HG03558 (cell line): ENCODE results near the gene RAB11B.
"Not testable (repeated sequence)": the region's sequence is repeated elsewhere in the genome, so short reads cannot be mapped to it uniquely, and the experiment has no call there.

Experiments used
- ATAC-seq: cut with Tn5 transposase; IDR thresholded peaks from one replicate; pipeline ENCODE4 v1.9.1; 2021; ENCODE audit warnings: moderate number of reproducible peaks; ENCODE audit not compliant: unreplicated experiment; ENCODE audit errors: extremely low read depth

RAB11B gene

DNA sequence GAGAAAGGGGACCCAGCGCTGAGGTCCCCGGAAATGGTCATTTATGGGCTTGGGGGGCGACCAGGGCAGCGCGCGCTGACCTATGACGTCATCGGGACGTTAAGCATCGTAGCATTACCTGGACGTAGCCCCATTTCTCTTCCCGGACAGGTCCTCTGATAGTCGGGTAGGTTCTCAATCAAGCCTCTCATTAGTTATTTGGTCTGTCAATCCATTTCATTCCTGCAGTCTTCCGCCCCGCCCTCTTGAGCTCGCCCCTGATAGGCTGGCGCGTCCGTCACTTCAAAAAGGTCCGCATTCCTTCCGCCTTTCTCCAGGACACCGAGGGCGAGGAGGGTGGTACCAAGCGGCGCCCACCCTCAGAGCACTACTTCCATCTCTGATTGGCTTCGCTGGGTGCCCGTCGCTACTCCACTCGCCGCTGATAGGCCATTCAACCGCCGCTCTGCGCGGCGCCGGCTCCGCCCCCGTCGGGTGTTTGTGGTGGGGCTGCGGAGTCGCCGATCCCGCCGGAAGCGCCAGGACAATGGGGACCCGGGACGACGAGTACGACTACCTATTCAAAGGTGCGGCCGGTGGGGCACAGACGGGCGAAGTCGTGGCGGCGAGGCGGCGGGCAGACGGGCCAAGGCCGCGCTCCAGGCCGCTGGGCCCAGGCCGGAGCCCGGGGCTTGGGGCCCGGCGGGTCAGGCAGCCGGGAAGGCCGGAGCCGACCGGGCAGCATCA lies at the start of gene RAB11B:
TSS of gene RAB11B (plus strand) at position 470 of the 726 bp plus-strand sequence. CDS start at position 527, 57 bp downstream.
- peak; percentile 78 for ATAC-seq

DNA sequence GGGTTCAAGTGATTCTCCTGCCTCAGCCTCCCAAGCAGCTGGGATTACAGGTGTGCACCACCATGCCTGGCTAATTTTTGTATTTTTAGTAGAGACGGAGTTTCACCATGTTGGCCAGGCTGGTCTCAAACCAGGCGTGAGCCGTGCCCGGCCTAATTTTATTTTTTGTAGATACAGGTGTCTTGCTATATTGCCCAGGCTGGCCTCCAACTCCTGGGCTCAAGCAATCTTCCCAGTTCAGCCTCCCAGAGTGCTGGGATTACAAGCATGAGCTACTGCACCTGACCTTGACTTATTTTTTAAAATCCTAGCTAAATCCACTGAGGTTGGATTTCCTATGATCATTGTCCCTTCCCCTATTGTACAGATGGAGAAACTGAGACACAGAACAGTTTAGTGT lies 48.7 kb upstream of the RAB11B start:
- not testable (repeated sequence) for ATAC-seq

DNA sequence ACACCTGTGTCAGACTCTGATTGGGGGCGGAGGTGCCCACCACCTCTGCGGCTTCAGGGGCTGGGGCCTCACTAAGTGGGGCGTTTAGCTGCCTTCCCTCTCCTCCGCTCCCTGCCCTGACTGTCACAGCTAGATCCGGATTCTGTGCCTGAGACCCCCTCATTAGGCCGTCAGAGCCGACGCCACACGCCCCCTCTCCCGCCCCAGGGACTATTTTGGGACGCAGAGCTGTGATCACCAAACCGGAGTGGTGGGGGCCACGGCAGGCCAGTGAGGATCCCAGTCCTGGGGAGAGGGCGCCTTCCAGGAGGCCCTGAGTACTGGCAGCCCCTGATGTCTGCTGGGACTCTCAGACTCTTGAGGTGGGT lies 47.9 kb upstream of the RAB11B start:
- no peak for ATAC-seq

DNA sequence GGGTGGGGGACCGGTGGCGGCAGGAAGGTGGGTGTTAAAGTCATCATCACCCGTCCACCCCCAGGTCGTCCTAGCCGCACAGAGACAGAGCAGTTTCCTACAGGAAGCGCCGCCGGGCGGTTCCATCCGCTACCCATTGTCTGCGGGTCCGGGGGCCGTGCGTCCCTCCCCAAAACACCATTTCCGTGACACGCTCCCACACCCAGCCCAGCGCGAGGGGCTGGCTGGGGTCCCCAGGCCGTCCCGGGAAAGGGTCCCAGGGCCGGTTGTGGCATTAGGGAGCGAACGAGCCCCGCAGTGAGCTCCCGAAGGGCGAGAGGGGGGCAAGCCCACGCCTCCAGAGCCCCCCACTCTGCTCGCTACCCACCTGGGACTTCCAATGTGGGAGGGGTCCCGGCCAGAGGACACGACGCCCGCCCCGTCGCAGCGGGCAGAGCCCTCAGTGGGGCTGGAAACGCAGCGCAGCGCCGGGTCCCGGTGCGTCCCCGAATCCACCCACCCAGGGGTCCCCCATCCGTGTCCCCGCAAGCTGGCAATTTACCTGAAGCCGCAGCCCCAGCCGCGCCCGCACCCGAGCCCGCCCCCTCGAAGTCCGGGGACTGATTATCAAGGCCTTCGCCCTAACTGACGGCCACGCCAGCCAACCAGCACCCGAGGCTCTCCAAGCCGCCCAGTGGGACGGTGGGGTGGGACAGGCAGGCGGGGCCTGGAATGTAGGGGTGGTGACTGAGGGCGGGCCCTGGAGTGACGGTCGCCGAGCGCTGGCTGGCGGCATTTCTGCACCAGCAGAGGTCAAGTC lies 47.3 kb upstream of the RAB11B start, which contains the start of gene KANK3:
TSS of gene KANK3 (minus strand) at position 579 of the 799 bp plus-strand sequence. CDS start 5,434 bp downstream, outside the sequence.
- ATAC-seq: peak; percentile 82

DNA sequence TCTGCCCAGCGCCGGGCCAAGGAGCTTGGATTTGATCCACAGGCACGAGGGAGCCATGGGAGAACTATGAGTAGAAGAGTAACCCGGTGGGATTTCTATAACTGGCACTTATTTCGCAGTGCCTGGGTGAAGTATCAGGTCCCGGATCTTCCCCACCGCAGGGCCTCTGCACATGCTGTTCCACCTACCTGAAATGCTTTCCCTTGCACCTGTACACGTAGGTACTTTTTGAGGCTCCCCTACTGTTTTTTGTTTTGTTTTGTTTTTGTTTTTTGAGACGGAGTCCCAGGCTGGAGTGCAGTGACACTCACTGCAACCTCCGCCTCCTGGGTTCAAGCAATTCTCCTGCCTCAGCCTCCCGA lies 46.7 kb upstream of the RAB11B start:
- ATAC-seq: no peak

DNA sequence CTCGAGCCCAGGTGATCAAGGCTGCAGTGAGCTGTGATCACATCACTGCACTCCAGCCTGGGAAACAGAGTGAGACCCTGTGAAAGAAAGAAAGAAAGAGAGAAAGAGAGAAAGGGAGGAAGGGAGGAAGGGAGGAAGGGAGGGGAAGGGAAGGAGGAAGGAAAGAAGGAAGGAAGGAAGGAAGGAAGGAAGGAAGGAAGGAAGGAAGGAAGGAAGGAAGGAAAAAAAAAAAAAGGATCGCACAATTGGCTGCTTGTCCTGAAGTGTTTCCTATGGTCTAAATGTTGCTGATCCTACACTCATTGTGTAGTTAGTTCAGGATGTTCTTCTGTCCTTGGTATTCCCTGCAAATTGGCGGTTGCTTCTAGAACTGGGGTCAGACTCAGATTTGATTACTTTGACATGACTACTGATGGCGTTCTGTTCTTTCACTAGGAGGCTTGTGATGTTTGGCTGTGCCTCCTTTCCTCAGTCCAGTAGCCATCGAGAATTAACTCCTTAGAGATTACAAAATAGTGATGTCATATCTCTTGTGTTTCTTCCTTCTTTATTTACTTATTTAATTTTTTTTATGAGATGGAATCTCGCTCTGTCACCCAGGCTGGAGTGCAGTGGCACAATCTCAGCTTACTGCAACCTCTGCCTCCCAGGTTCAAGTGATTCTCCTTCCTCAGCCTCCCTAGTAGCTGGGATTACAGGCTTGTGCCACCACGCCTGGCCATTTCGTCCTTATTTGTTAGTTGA lies 40.4 kb upstream of the RAB11B start:
- ATAC-seq: not testable (repeated sequence)

DNA sequence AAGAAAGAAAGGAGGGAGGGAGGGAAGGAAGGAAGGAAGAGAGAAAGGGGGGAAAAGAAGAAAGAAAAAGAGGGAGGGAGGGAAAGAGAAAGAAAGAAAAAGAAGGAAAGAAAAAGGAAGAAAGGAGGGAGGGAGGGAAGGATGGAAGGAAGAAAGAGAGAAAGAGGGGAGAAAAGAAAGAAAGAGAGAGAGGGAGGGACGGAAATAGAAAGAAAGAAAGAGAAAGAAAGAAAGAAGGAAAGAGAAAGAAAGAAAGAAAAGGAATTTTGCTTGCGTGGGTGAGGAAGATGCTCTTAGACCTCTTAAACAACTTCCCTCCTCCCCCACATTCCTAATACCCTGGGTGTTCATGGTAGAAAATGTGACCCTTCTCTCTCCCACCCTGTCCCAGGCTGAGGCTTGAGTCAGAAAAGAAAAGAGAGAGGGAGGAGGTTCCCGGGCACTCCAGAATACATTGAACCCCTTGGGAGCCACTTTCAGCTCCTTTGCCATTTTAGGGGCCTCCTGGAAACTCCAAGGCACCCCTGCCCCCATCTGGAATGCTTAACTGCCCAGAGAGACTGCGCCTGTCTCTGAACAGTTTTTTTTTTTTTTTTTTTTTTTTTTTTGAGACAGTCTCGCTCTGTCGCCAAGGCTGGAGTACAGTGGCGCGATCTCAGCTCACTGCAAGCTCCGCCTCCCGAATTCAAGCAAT lies 37.9 kb upstream of the RAB11B start:
- no peak for ATAC-seq

DNA sequence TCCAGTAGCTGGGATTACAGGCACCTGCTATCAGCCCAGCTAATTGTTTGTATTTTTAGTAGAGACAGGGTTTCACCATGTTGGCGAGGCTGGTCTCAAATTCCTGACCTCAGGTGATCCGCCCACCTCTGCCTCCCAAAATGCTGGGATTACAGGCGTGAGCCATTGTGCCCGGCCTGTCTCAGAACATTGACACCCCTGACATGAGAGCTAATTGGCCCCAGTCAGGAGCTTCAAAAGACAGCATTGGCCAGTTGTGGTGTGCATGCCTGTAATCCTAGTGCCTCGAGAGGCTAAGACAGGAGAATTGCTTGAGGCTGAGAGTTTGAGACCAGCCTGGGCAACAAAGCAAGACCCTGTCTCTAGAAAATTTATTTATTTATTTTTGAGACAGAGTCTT lies 37.3 kb upstream of the RAB11B start:
- not testable (repeated sequence) for ATAC-seq

DNA sequence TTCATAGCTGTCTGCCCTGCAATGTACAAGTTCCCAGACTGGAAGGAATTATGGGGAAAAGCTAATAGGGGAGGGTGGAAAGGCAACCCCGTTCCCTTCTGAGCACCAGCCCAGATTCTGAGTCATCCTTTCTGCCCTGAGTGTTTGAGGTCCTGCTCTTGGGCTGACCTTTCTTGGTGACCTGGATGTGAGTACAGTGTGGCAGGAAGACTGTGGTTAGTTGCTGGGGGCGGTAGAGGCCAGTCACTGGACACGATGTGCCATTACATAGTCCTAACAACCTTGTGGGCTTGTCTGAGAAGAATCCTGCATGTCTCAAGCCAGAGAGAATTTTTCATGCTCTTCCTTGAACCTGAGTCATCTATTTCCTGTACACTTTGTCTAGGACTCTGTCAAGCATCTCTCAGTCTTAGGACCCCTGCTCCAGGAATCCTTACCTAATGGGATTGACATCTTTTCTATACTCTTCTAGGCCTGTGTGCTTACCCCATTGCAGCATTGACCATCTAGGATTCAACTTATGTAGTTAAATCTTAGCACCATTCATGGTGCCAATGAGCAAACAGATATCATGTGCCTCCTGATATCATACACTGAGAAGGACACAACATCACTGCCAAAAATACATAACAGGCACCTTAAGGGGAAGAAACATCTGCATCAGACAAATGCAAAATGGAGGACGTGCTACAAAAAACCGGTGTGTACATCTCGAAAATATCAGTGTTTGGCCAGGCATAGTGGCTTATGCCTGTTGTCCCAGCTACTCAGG lies 34.3 kb upstream of the RAB11B start:
- ATAC-seq: no peak

DNA sequence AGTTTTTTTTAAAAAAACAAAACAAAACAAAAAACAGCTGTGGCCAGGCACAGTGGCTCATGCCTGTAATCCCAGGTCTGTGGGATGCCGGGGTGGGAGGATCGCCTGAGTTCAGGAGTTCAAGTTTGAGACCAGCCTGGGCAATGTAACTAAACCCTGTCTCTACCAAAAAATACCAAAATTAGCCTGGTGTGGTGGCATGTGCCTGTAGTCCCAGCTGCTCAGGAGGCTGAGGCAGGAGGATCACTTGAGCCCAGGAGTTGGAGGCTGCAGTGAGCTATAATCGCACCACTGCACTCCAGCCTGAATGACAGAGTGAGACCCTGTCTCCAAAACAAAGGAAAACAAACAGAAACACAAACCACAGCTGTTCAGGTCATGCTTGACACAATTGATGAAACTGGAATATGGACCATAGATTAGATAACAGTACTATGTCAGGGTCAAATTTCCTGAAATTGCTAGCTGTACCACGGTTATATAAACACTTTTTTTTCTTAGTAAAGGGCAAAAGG lies 33.1 kb upstream of the RAB11B start:
- ATAC-seq: no peak

DNA sequence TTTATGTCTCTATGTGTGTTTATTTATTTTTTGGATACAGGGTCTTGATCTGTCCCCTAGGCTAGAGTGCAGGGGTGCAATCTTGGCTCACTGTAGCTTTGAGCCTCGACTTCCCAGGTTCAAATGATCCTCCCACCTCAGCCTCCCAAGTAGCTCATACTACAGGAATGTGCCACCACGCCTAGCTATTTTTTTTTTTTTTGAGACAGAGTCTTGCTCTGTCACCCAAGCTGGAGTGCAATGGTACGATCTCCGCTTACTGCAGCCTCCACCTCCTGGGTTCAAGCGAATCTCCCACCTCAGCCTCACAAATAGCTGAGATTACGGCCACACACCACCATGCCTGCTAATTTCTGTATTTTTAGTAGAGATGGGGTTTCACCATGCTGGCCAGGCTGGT lies 31.2 kb upstream of the RAB11B start:
- ATAC-seq: no peak

DNA sequence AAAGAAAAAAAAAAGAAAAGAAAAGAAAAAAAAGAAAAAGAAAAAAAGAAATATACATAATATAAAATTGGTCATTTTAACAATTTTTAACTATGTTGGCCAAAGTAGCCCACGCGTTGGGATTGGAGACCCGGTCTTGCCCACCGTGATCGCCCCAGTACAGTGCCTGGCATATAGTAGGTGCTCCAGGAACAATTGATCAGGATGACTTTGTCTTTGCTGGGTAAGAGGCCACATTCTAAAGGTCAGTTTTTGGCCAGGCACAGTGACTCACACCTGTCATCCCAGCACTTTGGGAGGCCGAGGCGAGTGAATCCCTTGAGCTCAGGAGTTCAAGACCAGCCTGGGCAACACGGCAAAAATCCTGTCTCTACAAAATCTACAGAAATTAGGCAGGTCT lies 30.0 kb upstream of the RAB11B start:
- ATAC-seq: no peak

DNA sequence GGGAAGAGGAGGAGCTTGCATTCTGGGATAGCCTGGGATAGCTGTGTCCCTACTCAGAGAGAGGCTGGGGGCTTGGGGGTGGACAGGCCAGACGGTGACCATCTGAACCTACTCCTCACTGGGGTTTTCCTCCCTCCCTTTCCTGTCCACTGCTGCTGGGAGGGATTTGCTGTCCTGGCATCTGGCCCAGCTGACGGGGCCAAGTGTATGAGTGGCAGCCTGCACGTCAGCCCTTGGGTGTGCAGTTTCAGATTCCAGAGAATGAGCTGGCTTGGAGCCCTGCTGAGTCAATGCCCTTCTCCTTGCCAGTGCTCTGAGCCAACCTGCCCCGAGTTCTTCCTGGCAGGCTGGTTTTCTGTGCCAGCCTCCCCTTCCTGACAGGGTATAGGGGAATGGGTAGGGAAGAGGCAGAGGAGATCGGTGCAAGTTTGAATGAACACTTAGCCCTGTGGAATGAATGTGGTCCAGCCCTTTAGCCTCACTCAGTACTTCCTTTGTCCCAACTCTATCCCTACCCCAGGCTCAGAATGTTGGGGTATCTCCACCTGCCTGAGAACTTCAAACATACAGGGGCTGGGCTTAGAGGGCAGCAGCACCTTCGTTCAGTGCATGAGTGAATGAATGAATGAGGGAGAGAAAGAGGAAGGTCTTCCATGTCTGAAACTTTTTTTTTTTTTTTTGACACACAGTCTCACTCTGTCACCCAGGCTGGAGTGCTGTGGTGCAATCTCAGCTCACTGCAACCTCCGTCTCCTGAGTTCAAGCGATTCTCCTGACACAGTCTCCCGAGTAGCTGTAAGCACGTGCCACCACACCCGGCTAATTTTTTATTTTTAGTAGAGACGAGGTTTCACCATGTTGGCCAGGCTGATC lies 28.0 kb upstream of the RAB11B start:
- no peak for ATAC-seq

DNA sequence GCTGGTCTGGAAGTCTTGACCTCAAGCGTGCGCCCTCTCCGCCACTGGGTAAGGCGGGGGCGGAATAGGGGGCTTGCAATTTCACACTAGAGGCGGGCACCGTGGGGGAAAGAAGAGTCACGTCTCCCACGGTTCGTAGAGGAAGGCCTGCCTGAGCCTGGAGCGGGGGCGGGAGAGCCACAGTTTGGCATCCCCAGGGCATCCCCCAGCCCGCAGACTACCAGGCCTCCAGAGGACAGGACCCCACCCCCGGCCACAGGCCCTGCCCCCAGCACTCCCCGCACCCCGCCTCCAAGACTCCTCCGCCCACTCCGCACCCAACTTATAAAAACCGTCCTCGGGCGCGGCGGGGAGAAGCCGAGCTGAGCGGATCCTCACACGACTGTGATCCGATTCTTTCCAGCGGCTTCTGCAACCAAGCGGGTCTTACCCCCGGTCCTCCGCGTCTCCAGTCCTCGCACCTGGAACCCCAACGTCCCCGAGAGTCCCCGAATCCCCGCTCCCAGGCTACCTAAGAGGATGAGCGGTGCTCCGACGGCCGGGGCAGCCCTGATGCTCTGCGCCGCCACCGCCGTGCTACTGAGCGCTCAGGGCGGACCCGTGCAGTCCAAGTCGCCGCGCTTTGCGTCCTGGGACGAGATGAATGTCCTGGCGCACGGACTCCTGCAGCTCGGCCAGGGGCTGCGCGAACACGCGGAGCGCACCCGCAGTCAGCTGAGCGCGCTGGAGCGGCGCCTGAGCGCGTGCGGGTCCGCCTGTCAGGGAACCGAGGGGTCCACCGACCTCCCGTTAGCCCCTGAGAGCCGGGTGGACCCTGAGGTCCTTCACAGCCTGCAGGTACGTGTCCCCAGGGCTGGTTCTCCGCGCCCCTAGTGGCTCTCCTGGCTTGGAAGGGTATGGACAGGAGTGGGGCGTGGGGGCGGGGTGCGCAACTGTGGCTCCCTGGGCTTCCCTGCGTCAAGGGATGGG lies 26.1 kb upstream of the RAB11B start, which contains the start of gene ANGPTL4:
TSS of gene ANGPTL4 (plus strand) at position 353 of the 969 bp plus-strand sequence. CDS start at position 520, 167 bp downstream.
- ATAC-seq: no peak

DNA sequence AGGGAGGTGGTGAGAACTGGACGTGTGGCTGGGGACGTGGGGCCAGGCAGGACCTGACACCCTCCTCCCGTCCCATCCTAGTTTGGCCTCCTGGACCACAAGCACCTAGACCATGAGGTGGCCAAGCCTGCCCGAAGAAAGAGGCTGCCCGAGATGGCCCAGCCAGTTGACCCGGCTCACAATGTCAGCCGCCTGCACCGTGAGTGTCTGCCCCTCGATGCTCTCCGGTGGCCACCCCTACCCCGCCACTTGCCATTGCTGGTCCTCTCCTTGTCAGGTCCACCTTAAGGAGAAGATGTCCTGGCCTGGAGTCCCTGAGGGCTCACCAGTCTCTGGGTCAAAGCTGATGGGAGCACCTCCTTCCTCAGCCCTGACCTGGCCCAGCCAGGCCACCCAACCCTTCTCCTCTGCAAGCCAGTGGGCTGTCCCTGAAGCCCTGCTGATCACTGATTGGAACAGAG lies 24.0 kb upstream of the RAB11B start:
- ATAC-seq: no peak

DNA sequence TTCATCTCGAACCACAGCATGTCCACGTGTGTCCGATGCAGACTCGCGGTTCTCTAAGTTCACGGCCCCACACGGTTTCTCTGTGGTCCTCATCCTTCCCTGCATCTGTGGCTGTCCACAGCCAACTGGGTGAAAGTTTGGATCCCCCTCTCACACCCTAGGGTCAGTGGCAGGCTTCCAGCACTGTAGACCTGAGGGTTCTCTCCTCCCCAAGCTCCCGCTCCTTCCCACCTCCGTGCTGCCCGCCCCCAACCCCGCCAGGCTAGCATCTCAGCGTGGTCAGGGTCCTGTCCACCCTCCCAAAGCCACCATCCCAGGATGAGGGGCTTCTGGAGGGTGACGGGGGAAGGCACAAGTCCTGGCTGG lies 23.2 kb upstream of the RAB11B start:
- no peak for ATAC-seq

DNA sequence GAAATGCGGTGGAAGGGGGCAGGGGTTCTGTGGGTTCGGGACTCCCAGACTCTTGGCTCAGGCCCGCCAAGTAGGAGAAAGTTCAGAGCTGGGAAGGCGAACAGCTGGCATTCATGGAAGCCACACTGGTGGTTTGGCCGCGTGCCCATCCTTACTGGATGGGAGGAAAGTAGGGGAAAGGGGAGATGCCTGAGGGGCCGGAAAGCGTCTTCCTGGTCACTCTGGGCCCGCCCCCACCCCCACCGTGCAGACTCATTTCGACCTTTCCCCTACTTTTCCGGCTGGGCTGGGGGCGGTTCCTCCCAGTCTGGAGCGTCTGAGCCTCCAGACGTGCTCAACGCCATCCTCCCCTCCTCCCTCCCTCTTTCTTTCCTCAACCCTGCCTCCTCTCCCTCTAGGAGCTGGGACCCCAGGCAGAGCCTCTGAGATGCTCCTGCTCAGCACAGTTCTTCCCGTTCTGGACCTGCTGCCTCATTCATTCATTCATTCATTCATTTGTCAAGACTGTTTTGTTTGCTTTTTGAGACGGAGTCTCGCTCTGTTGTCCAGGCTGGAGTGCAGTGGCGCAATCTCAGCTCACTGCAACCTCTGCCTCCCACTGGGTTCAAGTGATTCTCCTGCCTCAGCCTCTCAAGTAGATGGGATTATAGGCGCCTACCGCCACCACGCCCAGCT lies 22.7 kb upstream of the RAB11B start:
- ATAC-seq: no peak
